H1 (cell line): ENCODE results near the gene ANXA6. TPM values are rescaled to one million over a fixed set of nuclear protein-coding genes. Genes with fewer than 3 reads are reported as not detected.

Experiments used
- CTCF ChIA-PET: fragments of 300-600 bp; sonication (Branson Sonifier 250); formaldehyde crosslinking; loops from one replicate; lab custom pipeline; 2021; ENCODE audit not compliant: partially characterized antibody; lab: Charles Lee
- POLR2A ChIA-PET: fragments of 300-600 bp; sonication (Branson Sonifier 250); formaldehyde crosslinking; loops from one replicate; lab custom pipeline; 2021; ENCODE audit warnings: inconsistent platforms; ENCODE audit not compliant: partially characterized antibody; lab: Charles Lee
- DNase-seq, 2 experiments: peaks; one replicate each; pipeline versions ENCODE4 v3.0.0 to v3.0.0-alpha.2; 2010 to 2022; ENCODE audit warnings: low spot score in 2 of 2, low read depth in 1 of 2, mixed read lengths in 1 of 2
- FAIRE-seq: peaks from 2 replicates; lab custom pipeline; 2011; peaks lifted over from hg19 to GRCh38; lab: Jason Lieb, UNC
- H2AFZ ChIP-seq: 2 replicates; pipeline ENCODE4 v1.8.1; 2012; ENCODE audit warnings: low read length, inconsistent platforms
- H2AK5ac ChIP-seq: 2 replicates; pipeline ENCODE4 v1.6.1; 2013; ENCODE audit warnings: low read depth, low read length
- H2BK120ac ChIP-seq: replicated peaks from 2 replicates; pipeline ENCODE3; 2013; ENCODE audit warnings: low read depth, low read length, inconsistent platforms
- H2BK12ac ChIP-seq: 2 replicates; pipeline ENCODE4 v1.6.1; 2013; ENCODE audit warnings: low read depth, low read length
- H2BK15ac ChIP-seq: 2 replicates; pipeline ENCODE4 v1.6.1; 2013; ENCODE audit warnings: low read length
- H2BK20ac ChIP-seq: 2 replicates; pipeline ENCODE4 v1.6.1; 2013; ENCODE audit warnings: low read length
- H2BK5ac ChIP-seq: 2 replicates; pipeline ENCODE4 v1.6.1; 2013; ENCODE audit warnings: low read depth, low read length
- H3K14ac ChIP-seq: 2 replicates; pipeline ENCODE4 v1.6.1; 2013; ENCODE audit warnings: inconsistent platforms; ENCODE audit not compliant: insufficient read length
- H3K18ac ChIP-seq: 2 replicates; pipeline ENCODE4 v1.6.1; 2013; ENCODE audit warnings: low read length; ENCODE audit errors: extremely low read depth
- H3K23ac ChIP-seq: 2 replicates; pipeline ENCODE4 v1.6.1; 2013; ENCODE audit warnings: inconsistent platforms; ENCODE audit not compliant: insufficient read length
- H3K23me2 ChIP-seq: 2 replicates; pipeline ENCODE4 v1.6.1; 2013; ENCODE audit warnings: low read depth, low read length
- H3K27ac ChIP-seq: 2 replicates; pipeline ENCODE4 v1.6.1; 2011; ENCODE audit warnings: low read depth, low read length, inconsistent platforms
- H3K27me3 ChIP-seq, 4 experiments: replicated peaks in 1 of 4; 1 replicate in 1 of 4; 2 replicates in 3 of 4; pipeline versions ENCODE4 v1.6.1 to v1.8.1; 2011 to 2013; ENCODE audit warnings: low read length in 3 of 4, mild to moderate bottlenecking in 3 of 4, inconsistent platforms in 2 of 4, mixed read lengths in 2 of 4, moderate library complexity in 1 of 4; ENCODE audit not compliant: control insufficient read depth in 3 of 4, insufficient read depth in 3 of 4; ENCODE audit errors: extremely low read depth in 1 of 4
- H3K36me3 ChIP-seq, 4 experiments: 2 replicates each; pipeline versions ENCODE4 v1.6.1 to v1.8.1; 2011 to 2013; ENCODE audit warnings: mild to moderate bottlenecking in 4 of 4, low read length in 3 of 4, moderate library complexity in 2 of 4, control low read depth in 1 of 4, inconsistent platforms in 1 of 4; ENCODE audit not compliant: insufficient read depth in 4 of 4, control insufficient read depth in 2 of 4
- H3K4ac ChIP-seq: replicated peaks from 2 replicates; pipeline ENCODE3; 2013; ENCODE audit warnings: low read length, low read depth, mixed read lengths, inconsistent platforms; ENCODE audit not compliant: insufficient read length
- H3K4me1 ChIP-seq, 4 experiments: replicated peaks in 1 of 4; 1 replicate in 1 of 4; 2 replicates in 3 of 4; pipeline versions ENCODE4 v1.6.1 to v1.8.1; 2011 to 2013; ENCODE audit warnings: low read length in 3 of 4, inconsistent platforms in 2 of 4, mixed read lengths in 1 of 4; ENCODE audit not compliant: insufficient read depth in 4 of 4, control insufficient read depth in 3 of 4
- H3K4me2 ChIP-seq, 2 experiments: 2 replicates each; pipeline versions ENCODE4 v1.6.1 to v1.8.1; 2011 to 2013; ENCODE audit warnings: low read depth in 2 of 2, low read length in 2 of 2, control low read depth in 1 of 2, inconsistent platforms in 1 of 2, mild to moderate bottlenecking in 1 of 2; ENCODE audit not compliant: insufficient read depth in 1 of 2
- H3K4me3 ChIP-seq, 4 experiments: fragments of 200-600, 300-600 bp in 1 of 4; sonication (generic), shearing (Covaris generic), sonication (Bioruptor Twin) in 1 of 4; 2 replicates each; pipeline versions ENCODE4 v1.5.1 to v1.8.1; 2011 to 2016; ENCODE audit warnings: low read length in 4 of 4, low read depth in 3 of 4, control low read depth in 2 of 4, inconsistent platforms in 2 of 4, mild to moderate bottlenecking in 2 of 4, mixed read lengths in 1 of 4, moderate library complexity in 1 of 4; ENCODE audit not compliant: insufficient read depth in 2 of 4; ENCODE audit errors: extremely low read depth in 1 of 4
- H3K56ac ChIP-seq: replicated peaks from 2 replicates; pipeline ENCODE3; 2013; ENCODE audit warnings: low read depth, mild to moderate bottlenecking, mixed read lengths, low read length, inconsistent platforms; ENCODE audit not compliant: insufficient read length
- H3K79me1 ChIP-seq: 2 replicates; pipeline ENCODE4 v1.6.1; 2013; ENCODE audit warnings: low read depth, low read length, control low read depth
- H3K79me2 ChIP-seq, 2 experiments: 2 replicates each; pipeline versions ENCODE4 v1.6.1 to v1.8.1; 2012 to 2013; ENCODE audit warnings: low read length in 2 of 2, mild to moderate bottlenecking in 2 of 2, inconsistent platforms in 1 of 2; ENCODE audit not compliant: insufficient read depth in 2 of 2, control insufficient read depth in 1 of 2
- H3K9ac ChIP-seq, 4 experiments: replicated peaks in 1 of 4; 1 replicate in 1 of 4; 2 replicates in 3 of 4; pipeline versions ENCODE4 v1.6.1 to v1.8.1; 2011 to 2013; ENCODE audit warnings: low read depth in 3 of 4, low read length in 3 of 4, control low read depth in 2 of 4, mild to moderate bottlenecking in 2 of 4, moderate library complexity in 2 of 4, inconsistent platforms in 1 of 4; ENCODE audit errors: extremely low read depth in 1 of 4
- H3K9me3 ChIP-seq, 2 experiments: 2 replicates each; pipeline versions ENCODE4 v1.6.1 to v1.8.1; 2012 to 2013; ENCODE audit warnings: mild to moderate bottlenecking in 2 of 2, moderate library complexity in 2 of 2, control low read depth in 1 of 2, inconsistent platforms in 1 of 2, low read depth in 1 of 2, low read length in 1 of 2, mixed read lengths in 1 of 2; ENCODE audit not compliant: insufficient read depth in 2 of 2
- H4K20me1 ChIP-seq, 2 experiments: replicated peaks in 1 of 2; 2 replicates each; pipeline versions ENCODE3 to v1.8.1; 2011 to 2013; ENCODE audit warnings: inconsistent platforms in 2 of 2, low read length in 2 of 2, mild to moderate bottlenecking in 1 of 2; ENCODE audit not compliant: insufficient read depth in 2 of 2, control insufficient read depth in 1 of 2
- H4K5ac ChIP-seq: 2 replicates; pipeline ENCODE4 v1.6.1; 2013; ENCODE audit warnings: low read length, low read depth, mixed read lengths, inconsistent platforms; ENCODE audit not compliant: insufficient read length
- H4K8ac ChIP-seq: 2 replicates; pipeline ENCODE4 v1.8.0; 2013; ENCODE audit warnings: mild to moderate bottlenecking, moderate library complexity, low read length, inconsistent platforms; ENCODE audit not compliant: insufficient read depth; ENCODE audit errors: extremely low read depth
- H4K91ac ChIP-seq: replicated peaks from 2 replicates; pipeline ENCODE3; 2013; ENCODE audit warnings: low read length, mixed read lengths, inconsistent platforms; ENCODE audit not compliant: insufficient read length
- BCL11A ChIP-seq, 2 experiments: IDR thresholded peaks; one replicate each; pipeline ENCODE4 v1.6.1; 2011; ENCODE audit warnings: low read depth in 2 of 2, low read length in 2 of 2, mild to moderate bottlenecking in 2 of 2
- HDAC6 ChIP-seq: IDR thresholded peaks from one replicate; pipeline ENCODE4 v1.7.1; 2012; ENCODE audit warnings: low read depth, mild to moderate bottlenecking, inconsistent platforms, low read length, moderate library complexity
- JUND ChIP-seq: IDR thresholded peaks from 2 replicates; pipeline ENCODE4 v1.6.1; 2011; ENCODE audit warnings: mild to moderate bottlenecking, improper control_type of control experiment, low read length
- KDM1A ChIP-seq: fragments of 200-600, 300-600 bp; sonication (generic); IDR thresholded peaks from 2 replicates; pipeline ENCODE4 v1.7.1; 2016; ENCODE audit warnings: mild to moderate bottlenecking, low read length, borderline replicate concordance
- KDM5A ChIP-seq: fragments of 200-600 bp; IDR thresholded peaks from 2 replicates; pipeline ENCODE4 v1.7.1; 2012; ENCODE audit warnings: mild to moderate bottlenecking, low read length, inconsistent platforms, mixed read lengths
- NRF1 ChIP-seq: IDR thresholded peaks from 2 replicates; pipeline ENCODE4 v1.6.1; 2011; ENCODE audit warnings: mild to moderate bottlenecking, low read depth, low read length, improper control_type of control experiment
- SP4 ChIP-seq: IDR thresholded peaks from 2 replicates; pipeline ENCODE4 v1.6.1; 2012; ENCODE audit warnings: low read length, inconsistent platforms
- TAF1 ChIP-seq: IDR thresholded peaks from 2 replicates; pipeline ENCODE4 v1.6.1; 2011; ENCODE audit warnings: mild to moderate bottlenecking, low read depth, low read length
- YY1 ChIP-seq: IDR thresholded peaks from 2 replicates; pipeline ENCODE4 v1.6.1; 2011; ENCODE audit warnings: low read depth, mild to moderate bottlenecking, low read length
- WGBS, 2 experiments: shearing (Covaris generic) in 1 of 2; methylation state at CpG; one replicate each; pipeline versions ENCODE4 v1.1.6 to v1.1.7; 2013 to 2015; ENCODE audit warnings: low lambda C conversion rate in 2 of 2, mixed read lengths in 2 of 2, inconsistent platforms in 1 of 2, low coverage in 1 of 2, missing lambda C conversion rate in 1 of 2; ENCODE audit not compliant: insufficient replicate concordance in 2 of 2, insufficient coverage in 1 of 2, insufficient read length in 1 of 2; ENCODE audit errors: extremely low coverage in 1 of 2, missing lambda C conversion rate in 1 of 2; 5-methylcytosine and 5-hydroxymethylcytosine counted together
- polyA plus RNA-seq, 7 experiments: library from polyadenylated mRNA; depleted of rRNA in 3 of 7; stranded (reverse) in 5 of 7; unstranded in 2 of 7; fragments of >200 nt in 5 of 7; fragments of 200-250 nt in 2 of 7; gene quantifications; 1 replicate in 5 of 7; 2 replicates in 1 of 7; 4 replicates in 1 of 7; pipeline versions ENCODE4 v1.2.1 to v1.2.3, GENCODE V29; 2011 to 2013; ENCODE audit warnings: missing spikeins in 2 of 7, mixed read lengths in 2 of 7
- total RNA-seq: library from RNA; stranded (reverse); fragmentation: NEBNext Ultra II Directional; extraction: Animal tissue kit (Norgen Biotek cat#: 25700); gene quantifications from 2 replicates; pipeline ENCODE4 v1.2.1, GENCODE V29; 2021
- TF ChIP-seq, protein P1 (sequence below): IDR thresholded peaks from 2 replicates; pipeline ENCODE4 v1.6.1; 2011; ENCODE audit warnings: low read length, improper control_type of control experiment

The ANXA6 gene
- total and polyA plus RNA-seq, 2 of the 8 experiments (the other 6 are each of a cell fraction or from before 2014, with no cell fraction given): 61.3 to 78.6 TPM

DNA sequence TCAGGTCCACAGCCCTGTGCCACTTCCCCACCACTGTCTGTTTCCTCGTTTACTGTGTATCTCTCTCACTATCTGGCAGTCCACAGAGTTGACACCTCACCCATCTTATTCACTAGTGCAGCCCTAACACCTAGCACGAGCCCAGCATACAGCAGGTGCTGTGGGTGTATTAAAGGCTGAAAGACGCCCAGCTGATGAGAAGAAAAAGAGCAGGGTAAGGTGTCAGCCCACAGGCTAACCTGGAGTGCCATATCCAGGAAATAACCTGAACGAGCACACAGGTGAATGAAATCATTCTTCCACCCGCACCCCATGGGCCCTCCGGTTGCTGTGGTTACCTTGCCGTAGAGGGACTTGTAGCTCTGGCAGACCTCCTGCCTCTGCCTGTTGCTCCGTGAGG lies 18.6 kb downstream of the ANXA6 start:
- H3K36me3 ChIP-seq: peaks cover 0 to 31% (median 17%) of the 10 kb centered on the region in 4 experiments; a peak in 7 of 8 replicates

More for the DNA sequence above, 18.6 kb downstream of the ANXA6 start:
- no peaks in the 10 kb centered on the region; a peak in 1 of 7 replicates for H3K27me3 ChIP-seq
- no peak overlapping the region for H3K27ac ChIP-seq
- no peak overlapping the region for H2BK20ac ChIP-seq
- DNase-seq (no peak), FAIRE-seq (no peak)
- H2AFZ ChIP-seq: no peak overlapping the region
- no peak overlapping the region for H2AK5ac ChIP-seq
- H3K9me3 ChIP-seq: no peaks in the 10 kb centered on the region
- no peak overlapping the region for H3K14ac ChIP-seq
- H4K20me1 ChIP-seq: peaks cover 0 to 9% of the 10 kb centered on the region in 2 experiments
- H2BK5ac ChIP-seq: no peak overlapping the region
- no peak overlapping the region for H3K4me3 ChIP-seq
- no peak overlapping the region for H2BK120ac ChIP-seq
- H4K5ac ChIP-seq: no peak overlapping the region
- ChIA-PET CTCF (interaction anchor here (1.0 to 39.8 kb wide), 4 partner anchors 10 to 90 kb away, joined by 4 to 810 read pairs (median 56); partner anchors contain the start of gene ANXA6), POLR2A (no interaction called here)
- H3K4me2 ChIP-seq: no peak overlapping the region
- H3K79me2 ChIP-seq: no peaks in the 10 kb centered on the region
- no peak overlapping the region for H3K4ac ChIP-seq
- peaks cover 0 to 12% (median 7%) of the 10 kb centered on the region in 4 experiments; a peak in 5 of 7 replicates for H3K4me1 ChIP-seq
- 93% methylated on average over 8 of the region's 8 CpGs; no CpG with 5 or more reads in 1 of the 2 experiments for WGBS, 2 experiments
- TF ChIP-seq KDM1A (no peak), KDM5A (no peak), BCL11A (IDR thresholded peaks at IDR 0.05; ENCODE audit: low read depth in 2 of 2, low read length in 2 of 2) (no peak), JUND (no peak), NRF1 (no peak), SP4 (no peak), TAF1 (no peak), YY1 (no peak), HDAC6 (no peak)
- TF ChIP-seq, protein P1, sequence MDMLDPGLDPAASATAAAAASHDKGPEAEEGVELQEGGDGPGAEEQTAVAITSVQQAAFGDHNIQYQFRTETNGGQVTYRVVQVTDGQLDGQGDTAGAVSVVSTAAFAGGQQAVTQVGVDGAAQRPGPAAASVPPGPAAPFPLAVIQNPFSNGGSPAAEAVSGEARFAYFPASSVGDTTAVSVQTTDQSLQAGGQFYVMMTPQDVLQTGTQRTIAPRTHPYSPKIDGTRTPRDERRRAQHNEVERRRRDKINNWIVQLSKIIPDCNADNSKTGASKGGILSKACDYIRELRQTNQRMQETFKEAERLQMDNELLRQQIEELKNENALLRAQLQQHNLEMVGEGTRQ: no peak
- H3K23ac ChIP-seq: no peak overlapping the region
- no peak overlapping the region for H4K8ac ChIP-seq
- no peak overlapping the region for H3K56ac ChIP-seq
- no peak overlapping the region for H3K9ac ChIP-seq
- no peak overlapping the region for H2BK15ac ChIP-seq
- no peak overlapping the region for H3K18ac ChIP-seq
- no peaks in the 10 kb centered on the region for H3K23me2 ChIP-seq
- H2BK12ac ChIP-seq: no peak overlapping the region
- no peak overlapping the region for H4K91ac ChIP-seq
- H3K79me1 ChIP-seq: peaks cover 2% of the 10 kb centered on the region; the same call in 1 of the 2 replicates
